Panc1 (cell line): ENCODE results near the gene RAC2. TPM values are rescaled to one million over a fixed set of nuclear protein-coding genes. Genes with fewer than 3 reads are reported as not detected.

Source experiments
- ATAC-seq: fragments of 200-7000 bp; cut with Tn5 transposase; 2 replicates; pipeline ENCODE4 v1.9.1; 2020; ENCODE audit warnings: mild to moderate bottlenecking, moderate library complexity
- BruUV-seq: library from RNA; stranded (reverse); fragments of 400-500 nt; replicated peaks from 2 replicates; lab custom pipeline; 2021; lab: Mats Ljungman, UMichigan
- CTCF ChIA-PET: fragments of 300-600 bp; sonication (Branson Sonifier 250); formaldehyde crosslinking; loops from one replicate; lab custom pipeline; 2022; ENCODE audit warnings: antibody characterized with exemption; lab: Charles Lee
- POLR2A ChIA-PET: fragments of 300-600 bp; sonication (Branson Sonifier 250); formaldehyde crosslinking; loops from one replicate; lab custom pipeline; 2022; ENCODE audit warnings: antibody characterized with exemption; lab: Charles Lee
- DNase-seq: peaks from one replicate; pipeline ENCODE4 v3.0.0-alpha.2; 2010; ENCODE audit warnings: low read depth, low spot score
- H3K27ac ChIP-seq: 2 replicates; pipeline ENCODE4 v1.5.1; 2011; ENCODE audit warnings: mild to moderate bottlenecking, low read length, inconsistent platforms
- H3K27me3 ChIP-seq: fragments of 200-500 bp; sonication (Bioruptor generic); 2 replicates; pipeline ENCODE4 v1.6.0; 2014; ENCODE audit warnings: low read length, inconsistent platforms; ENCODE audit not compliant: control insufficient read depth, insufficient read depth
- H3K36me3 ChIP-seq: fragments of 200-500 bp; sonication (Bioruptor generic); 2 replicates; pipeline ENCODE4 v1.5.1; 2014; ENCODE audit warnings: inconsistent platforms, mild to moderate bottlenecking, low read length, moderate library complexity; ENCODE audit not compliant: control insufficient read depth, insufficient read depth
- H3K4me1 ChIP-seq: 2 replicates; pipeline ENCODE4 v1.5.1; 2011; ENCODE audit warnings: inconsistent platforms, mild to moderate bottlenecking, low read length, moderate library complexity; ENCODE audit not compliant: control insufficient read depth, insufficient read depth
- H3K4me3 ChIP-seq, 2 experiments: 2 replicates each; pipeline ENCODE4 v1.5.1; 2011 to 2012; ENCODE audit warnings: low read depth in 2 of 2, low read length in 2 of 2, mild to moderate bottlenecking in 2 of 2, inconsistent platforms in 1 of 2, moderate library complexity in 1 of 2
- H3K9me3 ChIP-seq: fragments of 200-500 bp; sonication (Bioruptor generic); 2 replicates; pipeline ENCODE4 v1.5.1; 2014; ENCODE audit warnings: low read depth, mild to moderate bottlenecking, inconsistent platforms, low read length, moderate library complexity; ENCODE audit not compliant: control insufficient read depth, insufficient read depth
- POLR2AphosphoS5 ChIP-seq: IDR thresholded peaks from 2 replicates; pipeline ENCODE4 v1.6.1; 2012; ENCODE audit warnings: mild to moderate bottlenecking, low read depth, low read length, moderate library complexity
- SIN3A ChIP-seq: IDR thresholded peaks from 2 replicates; pipeline ENCODE4 v1.6.1; 2012; ENCODE audit warnings: low read depth, mild to moderate bottlenecking, low read length, moderate library complexity, borderline replicate concordance; ENCODE audit not compliant: insufficient read depth
- TCF7L2 ChIP-seq: IDR thresholded peaks from 2 replicates; pipeline ENCODE4 v1.6.1; 2011; ENCODE audit warnings: mild to moderate bottlenecking, low read depth, low read length, inconsistent platforms
- in situ Hi-C: cut with HindIII; loops from 2 replicates; pipeline ENCODE4 v1.10.0; 2016; ENCODE audit warnings: low sequenced_read_pairs, low pct_unique_long_range_greater_than_20kb
- intact Hi-C: fragments of 100-400 bp; cut with micrococcal nuclease; formaldehyde crosslinking; loops from one replicate; pipeline ENCODE4 v1.10.0; 2022; ENCODE audit not compliant: unreplicated experiment
- total RNA-seq: library from RNA; stranded (reverse); gene quantifications from one replicate; pipeline ENCODE4 v1.2.1, GENCODE V29; 2021; ENCODE audit not compliant: unreplicated experiment
- TF ChIP-seq, protein P1 (sequence below): fragments of 450-650 bp; IDR thresholded peaks from 2 replicates; pipeline ENCODE4 v1.5.1; 2017; ENCODE audit warnings: mild to moderate bottlenecking
- TF ChIP-seq, protein P2 (sequence below), 2 experiments: IDR thresholded peaks; 2 replicates each; pipeline ENCODE4 v1.6.1; 2011 to 2012; ENCODE audit warnings: low read depth in 2 of 2, control low read depth in 1 of 2, low read length in 1 of 2, mild to moderate bottlenecking in 1 of 2, moderate library complexity in 1 of 2; ENCODE audit not compliant: insufficient read depth in 1 of 2

The RAC2 gene
- total RNA-seq, 1 experiment from 2014 or later = 1.5 TPM

DNA sequence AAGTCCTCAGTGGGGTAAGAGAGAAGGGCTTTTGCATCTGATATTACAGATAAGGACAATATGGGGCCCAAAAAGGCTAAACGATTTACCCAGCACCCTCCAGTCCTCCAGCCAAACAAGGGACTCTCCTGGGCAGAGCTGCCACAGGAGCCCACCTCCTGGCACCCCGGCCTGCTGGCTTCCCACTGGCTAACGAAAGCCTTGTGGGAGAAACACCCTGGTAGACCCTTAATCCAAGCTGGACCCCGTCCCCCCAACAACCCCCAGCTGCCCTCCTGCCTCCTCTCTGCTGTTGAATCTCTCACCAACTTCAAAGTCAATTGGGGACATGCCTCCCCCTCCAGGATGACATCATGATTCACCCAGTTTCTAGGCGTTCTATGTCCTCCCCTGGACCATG, 66.8 kb downstream of the RAC2 start:
- intact Hi-C loops = no loop called here

DNA sequence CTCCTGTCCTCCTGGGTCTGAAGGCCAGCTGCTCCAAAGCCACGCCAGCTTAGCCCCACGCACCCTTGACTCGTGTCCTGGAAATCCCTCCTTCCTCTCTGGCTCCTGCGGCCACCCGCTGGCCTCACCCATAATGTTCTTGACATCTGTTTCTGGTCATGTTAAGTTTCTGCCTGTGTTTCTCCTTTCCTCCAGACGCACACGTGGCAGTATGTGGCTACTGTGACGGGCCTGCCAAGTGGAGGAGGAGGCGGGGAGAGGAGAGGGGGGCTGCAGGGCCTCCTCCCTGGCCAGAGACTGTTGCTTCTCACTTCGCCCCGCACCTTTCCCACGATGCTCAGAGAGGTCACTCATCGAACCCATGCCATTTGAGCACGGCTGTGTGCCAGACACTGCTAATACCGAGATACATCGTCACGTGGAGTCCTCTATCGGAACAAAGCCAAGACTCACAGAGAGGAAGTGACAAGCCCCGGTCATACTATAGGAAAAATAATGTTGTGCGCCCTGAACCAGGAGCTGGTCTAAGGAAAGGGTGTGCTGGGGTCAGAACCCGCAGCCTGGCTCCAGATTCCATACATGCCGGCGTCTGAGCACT, 67.5 kb downstream of the RAC2 start:
- POLR2A ChIA-PET = no interaction called here
- Histone ChIP-seq H3K27ac (no peak overlapping the region; the same call in 1 of the 2 replicates), H3K4me3 (no peak overlapping the region), H3K9me3 (no peaks in the 10 kb centered on the region), H3K4me1 (peaks cover 15% of the 10 kb centered on the region), H3K36me3 (no peaks in the 10 kb centered on the region), H3K27me3 (no peaks in the 10 kb centered on the region)
- intact Hi-C loops (no loop called here), in situ Hi-C loops (no loop called here)
- ATAC-seq (no peak), DNase-seq (no peak)
- CTCF ChIA-PET = no interaction called here
- TF ChIP-seq SIN3A = no peak
- TF ChIP-seq, protein P1, sequence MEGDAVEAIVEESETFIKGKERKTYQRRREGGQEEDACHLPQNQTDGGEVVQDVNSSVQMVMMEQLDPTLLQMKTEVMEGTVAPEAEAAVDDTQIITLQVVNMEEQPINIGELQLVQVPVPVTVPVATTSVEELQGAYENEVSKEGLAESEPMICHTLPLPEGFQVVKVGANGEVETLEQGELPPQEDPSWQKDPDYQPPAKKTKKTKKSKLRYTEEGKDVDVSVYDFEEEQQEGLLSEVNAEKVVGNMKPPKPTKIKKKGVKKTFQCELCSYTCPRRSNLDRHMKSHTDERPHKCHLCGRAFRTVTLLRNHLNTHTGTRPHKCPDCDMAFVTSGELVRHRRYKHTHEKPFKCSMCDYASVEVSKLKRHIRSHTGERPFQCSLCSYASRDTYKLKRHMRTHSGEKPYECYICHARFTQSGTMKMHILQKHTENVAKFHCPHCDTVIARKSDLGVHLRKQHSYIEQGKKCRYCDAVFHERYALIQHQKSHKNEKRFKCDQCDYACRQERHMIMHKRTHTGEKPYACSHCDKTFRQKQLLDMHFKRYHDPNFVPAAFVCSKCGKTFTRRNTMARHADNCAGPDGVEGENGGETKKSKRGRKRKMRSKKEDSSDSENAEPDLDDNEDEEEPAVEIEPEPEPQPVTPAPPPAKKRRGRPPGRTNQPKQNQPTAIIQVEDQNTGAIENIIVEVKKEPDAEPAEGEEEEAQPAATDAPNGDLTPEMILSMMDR = no peak
- no peak for TF ChIP-seq POLR2AphosphoS5
- TF ChIP-seq, protein P2, sequence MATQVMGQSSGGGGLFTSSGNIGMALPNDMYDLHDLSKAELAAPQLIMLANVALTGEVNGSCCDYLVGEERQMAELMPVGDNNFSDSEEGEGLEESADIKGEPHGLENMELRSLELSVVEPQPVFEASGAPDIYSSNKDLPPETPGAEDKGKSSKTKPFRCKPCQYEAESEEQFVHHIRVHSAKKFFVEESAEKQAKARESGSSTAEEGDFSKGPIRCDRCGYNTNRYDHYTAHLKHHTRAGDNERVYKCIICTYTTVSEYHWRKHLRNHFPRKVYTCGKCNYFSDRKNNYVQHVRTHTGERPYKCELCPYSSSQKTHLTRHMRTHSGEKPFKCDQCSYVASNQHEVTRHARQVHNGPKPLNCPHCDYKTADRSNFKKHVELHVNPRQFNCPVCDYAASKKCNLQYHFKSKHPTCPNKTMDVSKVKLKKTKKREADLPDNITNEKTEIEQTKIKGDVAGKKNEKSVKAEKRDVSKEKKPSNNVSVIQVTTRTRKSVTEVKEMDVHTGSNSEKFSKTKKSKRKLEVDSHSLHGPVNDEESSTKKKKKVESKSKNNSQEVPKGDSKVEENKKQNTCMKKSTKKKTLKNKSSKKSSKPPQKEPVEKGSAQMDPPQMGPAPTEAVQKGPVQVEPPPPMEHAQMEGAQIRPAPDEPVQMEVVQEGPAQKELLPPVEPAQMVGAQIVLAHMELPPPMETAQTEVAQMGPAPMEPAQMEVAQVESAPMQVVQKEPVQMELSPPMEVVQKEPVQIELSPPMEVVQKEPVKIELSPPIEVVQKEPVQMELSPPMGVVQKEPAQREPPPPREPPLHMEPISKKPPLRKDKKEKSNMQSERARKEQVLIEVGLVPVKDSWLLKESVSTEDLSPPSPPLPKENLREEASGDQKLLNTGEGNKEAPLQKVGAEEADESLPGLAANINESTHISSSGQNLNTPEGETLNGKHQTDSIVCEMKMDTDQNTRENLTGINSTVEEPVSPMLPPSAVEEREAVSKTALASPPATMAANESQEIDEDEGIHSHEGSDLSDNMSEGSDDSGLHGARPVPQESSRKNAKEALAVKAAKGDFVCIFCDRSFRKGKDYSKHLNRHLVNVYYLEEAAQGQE (IDR thresholded peaks at IDR 0.05; ENCODE audit: insufficient read depth in 1 of 2, low read depth in 2 of 2, low read length in 1 of 2) = no peak
- no peak for TF ChIP-seq TCF7L2
- BruUV-seq = no TSS peak

More for the DNA sequence above, 66.8 kb downstream of the RAC2 start:
- in situ Hi-C loops = no loop called here
- Histone ChIP-seq H3K27me3 (no peaks in the 10 kb centered on the region), H3K27ac (no peak overlapping the region; the same call in 1 of the 2 replicates), H3K4me1 (peaks cover 15% of the 10 kb centered on the region), H3K4me3 (no peak overlapping the region), H3K36me3 (no peaks in the 10 kb centered on the region), H3K9me3 (no peaks in the 10 kb centered on the region)
- BruUV-seq = no TSS peak
- ATAC-seq (no peak), DNase-seq (no peak)
- TF ChIP-seq SIN3A = no peak
- TF ChIP-seq POLR2AphosphoS5 = no peak
- TF ChIP-seq, protein P2 (IDR thresholded peaks at IDR 0.05; ENCODE audit: insufficient read depth in 1 of 2, low read depth in 2 of 2, low read length in 1 of 2) = no peak
- TF ChIP-seq, protein P1 = no peak
- no peak for TF ChIP-seq TCF7L2
- POLR2A ChIA-PET = interaction anchor here (0.7 kb wide), 1 partner anchor 110 kb away, joined by 7 read pairs; no protein-coding TSS in a partner anchor
- CTCF ChIA-PET = no interaction called here
